ENCODE data around the gene USP13. TPM values are rescaled to one million over a fixed set of nuclear protein-coding genes. Genes with fewer than 3 reads are reported as not detected.

The USP13 gene
- total and polyA plus RNA-seq, 2 of the 4 experiments (the other 2 are of a cell fraction): 9.2 to 18.1 TPM

DNA sequence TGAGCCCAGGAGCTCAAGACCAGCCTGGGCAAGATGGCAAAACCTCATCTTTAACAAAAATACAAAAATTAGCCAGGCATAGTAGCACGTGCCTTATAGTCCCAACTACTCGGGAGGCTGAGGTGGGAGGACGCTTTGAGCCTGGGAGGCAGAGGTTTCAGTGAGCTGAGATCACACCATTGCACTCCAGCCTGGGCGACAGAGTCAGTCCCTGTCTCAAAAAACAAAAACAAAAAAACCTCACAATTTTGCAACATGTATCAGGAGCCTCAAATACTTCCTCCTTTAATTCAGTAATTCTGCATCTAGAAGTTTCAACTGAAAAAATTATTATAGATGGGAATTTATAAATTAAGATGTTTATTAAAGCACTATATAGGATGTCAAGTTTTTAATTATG, 49.5 kb upstream of the USP13 start:
- H3K14ac ChIP-seq (replicated peaks; ENCODE audit: low read depth, low read length): no peak overlapping the region
- DNase-seq (no peak), ATAC-seq (ENCODE audit: low read depth) (no peak)
- ChIA-PET CTCF (no interaction called here), POLR2A (ENCODE audit: unreplicated experiment) (no interaction called here)
- no peaks in the 10 kb centered on the region; the same call in 1 of the 2 replicates for H3K4me1 ChIP-seq (ENCODE audit: control insufficient read depth, insufficient read depth, low read length)
- H3K27ac ChIP-seq (ENCODE audit: insufficient read depth, low read length): no peak overlapping the region
- peaks cover 18% of the 10 kb centered on the region for H3K36me3 ChIP-seq (ENCODE audit: control insufficient read depth, insufficient read depth, low read length)
- H2AK9ac ChIP-seq (replicated peaks; ENCODE audit: low read depth, low read length, poor library complexity): no peak overlapping the region
- dilution Hi-C loops (cut with HindIII; ENCODE audit: low sequenced_read_pairs, unreplicated experiment) (no loop called here), intact Hi-C loops (cut with micrococcal nuclease) (no loop called here), in situ Hi-C loops (cut with MboI; ENCODE audit: low sequenced_read_pairs) (no loop called here)
- no peak overlapping the region for H2BK5ac ChIP-seq (ENCODE audit: low read depth, low read length, poor library complexity, severe bottlenecking)
- no peak overlapping the region for H4K91ac ChIP-seq (ENCODE audit: insufficient read depth, low read depth, low read length)
- H4K20me1 ChIP-seq (ENCODE audit: insufficient read depth, low read length): no peaks in the 10 kb centered on the region
- H3K79me1 ChIP-seq (ENCODE audit: low read depth in 1 of 2, low read length in 2 of 2): peaks cover 11 to 12% of the 10 kb centered on the region in 2 experiments
- H3K9me1 ChIP-seq (ENCODE audit: insufficient read depth, low read length): no peaks in the 10 kb centered on the region
- no peak for TF ChIP-seq MXI1 (IDR thresholded peaks at IDR 0.05; ENCODE audit: borderline replicate concordance, low read depth, low read length)
- H3K9ac ChIP-seq (ENCODE audit: low read depth, low read length): no peak overlapping the region
- no CpG with 5 or more reads among the region's 4 CpGs for WGBS, 2 experiments (ENCODE audit: extremely low coverage in 2 of 2, insufficient read length in 1 of 2)
- no peak overlapping the region; the same call in 1 of the 2 replicates for H2AK5ac ChIP-seq (ENCODE audit: low read depth, low read length)
- H3K4ac ChIP-seq (ENCODE audit: low read depth, low read length): no peak overlapping the region
- no peak overlapping the region for H3K23ac ChIP-seq (ENCODE audit: low read depth, low read length)
- no peak overlapping the region for H2BK20ac ChIP-seq (ENCODE audit: low read depth, low read length)
- H3K9me3 ChIP-seq (ENCODE audit: control insufficient read depth, insufficient read depth, low read length): no peaks in the 10 kb centered on the region
- no TSS peak for BruUV-seq (replicated peaks)
- no peak overlapping the region for H4K5ac ChIP-seq (ENCODE audit: low read depth, low read length)
- H2AFZ ChIP-seq (replicated peaks; ENCODE audit: low read length, poor library complexity): no peak overlapping the region
- no peak overlapping the region for H4K8ac ChIP-seq (ENCODE audit: low read depth in 2 of 2, low read length in 2 of 2)
- no peak overlapping the region for H2BK15ac ChIP-seq (ENCODE audit: low read depth, low read length)
- no peak overlapping the region for H3K18ac ChIP-seq (ENCODE audit: low read depth, low read length)
- H3K56ac ChIP-seq (ENCODE audit: extremely low read depth, insufficient read depth, low read length): no peak overlapping the region
- peak overlapping the region; percentile 70 for H3K4me2 ChIP-seq (ENCODE audit: low read depth, low read length)
- no peak overlapping the region; the same call in 1 of the 2 replicates for H3K4me3 ChIP-seq (ENCODE audit: insufficient read depth, low read depth, low read length)
- H3K27me3 ChIP-seq (ENCODE audit: control insufficient read depth, insufficient read depth, low read length): no peaks in the 10 kb centered on the region
- no peak overlapping the region for H2BK120ac ChIP-seq (ENCODE audit: low read depth, low read length)
